ENCODE measurements around the gene CNNM4.

GRCh38 chr2:96747061-96747617, 13.6 kb upstream of the CNNM4 start:
- no peak for TF ChIP-seq GATA2 (IDR thresholded peaks at IDR 0.05; ENCODE audit: low read depth, low read length)
- no peak for TF ChIP-seq GATA3 (IDR thresholded peaks at IDR 0.05; ENCODE audit: low read depth, low read length)

All from SH-SY5Y (cell line).